Activated T-helper 1 cell treated with Interleukin-2 at 50 U/mL for 16 hours (primary cell): ENCODE data around the gene USH1G.
"Not testable (repeated sequence)": the region's sequence is repeated elsewhere in the genome, so short reads cannot be mapped to it uniquely, and the experiment has no call there.

Experiments
- DNase-seq: peaks from one replicate; pipeline ENCODE4 v3.0.0-alpha.2; 2020; ENCODE audit warnings: low read depth

USH1G gene

GRCh38 chr17:74930535-74931036 is 7.5 kb upstream of the USH1G start:
- DNase-seq: no peak

GRCh38 chr17:74928786-74929185 is 5.7 kb upstream of the USH1G start:
- no peak for DNase-seq

- no peak for DNase-seq
Observed at GRCh38 chr17:74925242-74925641, 2.2 kb upstream of the USH1G start.

DNA sequence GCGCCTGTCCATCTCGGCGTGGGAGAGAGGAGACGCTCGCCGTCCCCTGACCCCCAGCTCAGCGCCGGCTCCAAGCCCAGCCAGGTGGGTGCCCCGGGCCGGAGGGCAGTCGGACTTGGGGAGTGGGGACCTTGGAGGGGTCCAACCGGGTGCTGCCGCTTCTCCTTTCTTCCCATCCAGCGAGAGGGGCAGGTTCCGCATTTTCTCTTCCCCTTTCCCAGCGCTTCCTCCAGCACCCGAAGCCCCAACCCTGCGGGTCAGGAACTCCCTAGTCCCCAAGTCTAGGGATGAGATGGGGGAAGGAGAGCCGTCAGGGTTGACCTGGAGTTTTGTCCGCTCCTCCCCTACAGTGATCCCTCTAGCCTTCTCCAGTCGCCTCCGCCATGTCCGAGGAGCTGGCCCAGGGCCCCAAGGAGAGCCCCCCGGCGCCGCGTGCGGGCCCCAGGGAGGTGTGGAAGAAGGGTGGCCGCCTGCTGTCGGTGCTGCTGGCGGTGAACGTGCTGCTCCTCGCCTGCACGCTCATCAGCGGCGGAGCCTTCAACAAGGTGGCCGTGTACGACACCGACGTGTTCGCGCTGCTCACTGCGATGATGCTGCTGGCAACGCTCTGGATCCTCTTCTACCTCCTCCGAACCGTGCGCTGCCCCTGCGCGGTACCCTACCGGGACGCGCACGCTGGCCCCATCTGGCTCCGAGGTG is 1.3 kb upstream of the USH1G start, which contains the start of gene OTOP2:
OTOP2 (plus strand) TSS at position 24 of the 699 bp plus-strand sequence; CDS start at position 384, 360 bp downstream.
- no peak for DNase-seq

- peak; percentile 52 for DNase-seq
Observed at GRCh38 chr17:74923538-74924249, 639 bp upstream of the USH1G start.

DNA sequence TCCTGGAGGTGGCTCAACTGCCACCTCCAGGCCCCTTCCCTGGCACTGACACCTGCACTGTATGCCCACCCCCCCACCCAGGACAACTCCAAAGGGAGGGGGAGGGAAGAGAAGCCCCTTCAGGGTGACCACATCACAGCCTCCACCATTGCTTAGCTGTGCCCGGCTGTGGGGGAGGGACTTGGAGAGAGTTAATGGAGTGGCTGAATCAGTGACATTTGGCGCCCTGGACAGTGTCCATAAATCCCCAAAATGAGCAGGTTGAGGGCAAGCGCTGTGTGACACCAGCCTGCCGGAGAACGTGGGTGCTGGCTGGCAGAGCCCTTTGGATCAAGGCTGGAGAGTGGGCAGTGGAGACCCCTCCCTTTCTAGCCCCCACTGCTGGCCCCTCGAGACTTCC is 883 bp downstream of the USH1G start:
- DNase-seq: no peak

DNA sequence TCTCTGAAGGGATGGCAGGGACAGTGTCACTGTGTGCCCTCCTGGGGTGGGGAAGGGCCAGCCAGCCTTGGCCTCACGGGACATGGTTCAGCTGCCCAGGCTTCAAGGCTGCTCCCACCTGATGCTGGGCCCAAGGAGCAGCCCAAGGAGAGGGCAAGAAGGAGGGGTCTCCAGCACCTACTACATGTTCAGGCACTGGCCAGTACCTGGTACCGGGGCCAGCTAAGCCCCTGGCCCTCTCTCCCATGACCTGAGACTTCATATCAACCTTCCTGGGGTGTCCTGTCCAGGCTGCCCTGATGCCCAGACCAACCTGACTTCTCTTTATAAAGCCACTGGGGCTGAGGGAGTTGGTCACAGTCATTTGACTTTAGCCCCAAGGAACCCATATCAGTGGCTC is 1.3 kb downstream of the USH1G start:
- no peak for DNase-seq

DNA sequence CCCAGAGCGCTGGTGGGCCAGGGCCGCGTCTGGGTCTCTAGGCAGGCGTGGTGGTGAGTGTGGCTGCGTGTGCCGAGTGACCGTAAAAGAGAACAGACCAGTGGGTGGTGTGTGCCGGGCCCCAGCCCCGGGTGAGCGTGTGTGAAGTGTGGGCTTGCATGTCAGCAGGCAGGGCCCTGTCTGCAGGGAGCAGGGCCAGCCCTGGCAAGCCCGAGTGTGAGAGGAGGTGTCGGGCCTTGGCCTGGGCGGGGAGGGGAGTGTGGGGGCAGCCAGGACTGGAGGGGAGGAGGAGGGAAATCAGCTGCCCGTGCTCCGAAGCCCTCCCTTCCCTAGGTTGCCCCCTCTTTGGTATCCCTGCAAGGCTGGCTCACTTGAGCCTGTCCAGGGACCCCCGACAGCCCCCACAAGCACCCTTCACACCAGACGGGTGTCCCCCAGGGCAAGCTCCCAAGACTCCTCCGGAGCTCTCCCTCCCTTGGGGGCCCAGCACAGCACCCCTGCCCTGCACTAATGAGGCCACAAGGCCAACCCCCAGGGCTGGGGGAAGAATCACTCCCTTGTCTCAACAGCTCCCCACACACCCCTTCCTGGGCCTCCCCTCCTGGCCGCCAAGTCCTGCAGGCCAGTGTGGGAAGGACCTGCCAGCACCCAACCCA is 1.9 kb downstream of the USH1G start:
- DNase-seq: no peak

DNA sequence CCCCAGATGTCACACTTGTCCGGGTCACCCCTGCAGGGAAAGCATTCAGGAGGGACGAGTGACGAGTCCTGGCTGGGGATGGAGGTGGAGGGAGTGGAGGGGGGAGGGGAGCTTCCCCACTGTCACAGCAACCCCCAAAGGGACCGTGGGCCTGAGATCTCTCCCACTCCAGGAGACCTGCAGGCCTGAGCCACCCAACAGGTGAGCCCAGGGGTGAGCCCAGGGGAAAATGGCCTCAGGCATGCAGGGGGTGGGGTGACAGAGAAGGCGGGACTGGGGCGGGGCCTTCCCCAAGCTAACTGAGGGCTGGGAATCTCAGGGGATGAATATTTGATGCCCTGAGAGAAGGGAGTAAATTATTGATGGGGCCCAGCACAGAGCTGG is 2.4 kb downstream of the USH1G start:
- no peak for DNase-seq

DNA sequence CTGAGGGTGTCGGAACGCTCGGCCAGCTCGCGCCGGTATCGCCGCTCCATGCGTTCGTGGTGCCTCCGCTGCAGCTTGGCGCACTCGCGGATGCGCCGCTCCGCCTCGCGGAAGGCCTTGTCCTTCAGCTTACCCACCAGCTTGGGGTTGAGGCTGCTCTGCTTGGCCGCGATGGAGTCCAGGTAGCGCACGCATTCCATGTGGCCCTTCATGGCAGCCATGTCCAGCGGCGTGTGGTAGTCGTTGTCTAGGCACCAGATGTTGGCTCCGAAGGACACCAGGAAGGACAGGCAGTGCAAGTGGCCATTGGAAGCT is 2.8 kb downstream of the USH1G start:
- no peak for DNase-seq

- DNase-seq: no peak
Observed at GRCh38 chr17:74919440-74920305, 3.4 kb downstream of the USH1G start.

DNA sequence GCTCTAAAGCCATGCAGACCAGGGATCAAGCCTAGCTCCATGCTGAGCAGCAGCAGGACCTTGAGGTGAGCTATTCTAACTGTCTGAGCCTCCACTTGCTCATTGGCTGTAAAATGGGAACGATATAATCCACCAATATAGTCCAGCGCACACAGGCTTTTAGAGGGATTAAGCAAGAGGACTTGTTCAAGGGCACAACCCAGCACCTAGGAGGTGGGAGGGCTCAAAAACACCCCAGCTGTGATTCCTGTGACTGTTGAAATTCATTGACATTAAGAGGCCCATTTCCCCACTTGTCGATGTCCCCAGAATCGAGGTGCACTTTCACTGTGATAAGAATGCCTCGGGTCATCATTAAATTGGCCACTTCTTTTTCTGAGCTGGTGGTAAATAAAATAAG is 4.1 kb downstream of the USH1G start:
- DNase-seq: no peak

DNA sequence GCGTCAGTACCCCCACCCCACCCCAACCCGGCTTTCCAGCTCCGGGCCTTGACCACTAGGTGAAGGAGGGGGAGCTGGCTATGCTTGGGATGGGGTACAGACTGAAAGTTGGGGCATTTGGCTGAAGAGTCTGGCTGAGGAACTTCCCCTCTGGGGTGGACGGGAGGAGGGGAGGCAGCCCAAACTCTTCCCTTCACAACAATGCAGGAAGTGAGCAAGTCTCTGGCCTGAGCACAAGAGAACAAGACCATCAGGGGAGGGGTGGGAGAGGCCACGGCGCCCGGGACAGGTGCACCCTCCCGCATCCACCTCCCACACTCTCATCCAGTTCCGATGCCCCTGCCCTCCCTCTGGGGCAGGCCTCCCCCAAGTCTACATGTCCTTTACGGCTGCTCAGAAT is 5.6 kb downstream of the USH1G start:
- DNase-seq: no peak

- DNase-seq: no peak
Observed at GRCh38 chr17:74916851-74917199, 6.2 kb downstream of the USH1G start.

DNA sequence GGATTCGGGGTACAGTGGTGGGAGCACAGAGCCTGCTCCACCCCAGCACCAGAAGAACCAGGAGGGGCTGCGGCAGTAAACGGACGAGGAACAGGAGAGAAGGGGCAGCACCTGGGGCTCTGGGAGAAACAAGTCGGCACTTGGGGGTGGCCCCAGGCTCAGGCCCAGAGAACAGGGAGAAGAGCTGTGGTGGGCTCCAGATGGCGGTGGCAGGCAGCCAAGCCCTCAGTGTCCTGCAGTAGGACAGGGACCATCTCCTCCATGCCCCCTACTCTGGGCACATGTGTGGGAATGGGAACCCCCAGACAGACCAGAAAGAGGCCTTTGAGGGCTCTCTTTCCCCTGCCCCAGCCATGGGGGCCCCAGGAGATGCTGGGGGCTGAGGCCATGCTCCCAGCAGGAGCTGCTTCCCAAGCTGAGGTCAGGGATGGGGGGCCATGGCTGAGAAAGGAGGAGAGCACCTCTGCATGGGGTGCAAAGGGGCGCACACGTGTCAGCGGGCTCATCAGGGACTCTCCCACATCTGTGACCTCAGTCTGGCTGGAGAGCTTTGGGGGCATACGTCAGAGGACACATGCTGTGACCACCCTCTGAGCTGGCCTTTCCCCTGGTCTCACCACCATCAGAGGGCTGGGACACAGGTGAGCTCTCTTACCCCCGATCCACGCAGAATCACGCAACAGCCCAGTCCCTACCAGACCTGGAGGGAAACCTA is 6.8 kb downstream of the USH1G start:
- DNase-seq: no peak

GRCh38 chr17:74911423-74911822 is 11.6 kb downstream of the USH1G start:
- not testable (repeated sequence) for DNase-seq

DNA sequence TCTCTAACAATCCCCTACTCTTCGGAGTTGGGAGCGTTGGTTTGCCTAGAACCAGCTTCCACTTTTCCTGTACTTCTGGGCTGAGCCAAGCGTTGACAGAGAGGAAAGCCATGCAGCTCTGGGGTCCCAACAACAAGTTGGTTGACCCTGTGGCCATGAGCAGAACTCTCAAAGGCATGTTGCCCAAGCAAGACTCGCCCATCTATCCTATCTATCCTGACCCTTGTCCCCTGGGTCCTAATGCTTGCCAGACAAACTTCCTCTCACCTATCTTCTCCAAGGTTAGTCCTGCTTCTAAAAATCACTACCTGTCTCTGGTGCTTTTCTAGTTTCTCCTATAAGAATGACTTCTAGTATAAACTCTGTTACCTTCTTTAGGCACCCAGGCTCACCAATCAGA is 14.0 kb downstream of the USH1G start:
- not testable (repeated sequence) for DNase-seq

DNA sequence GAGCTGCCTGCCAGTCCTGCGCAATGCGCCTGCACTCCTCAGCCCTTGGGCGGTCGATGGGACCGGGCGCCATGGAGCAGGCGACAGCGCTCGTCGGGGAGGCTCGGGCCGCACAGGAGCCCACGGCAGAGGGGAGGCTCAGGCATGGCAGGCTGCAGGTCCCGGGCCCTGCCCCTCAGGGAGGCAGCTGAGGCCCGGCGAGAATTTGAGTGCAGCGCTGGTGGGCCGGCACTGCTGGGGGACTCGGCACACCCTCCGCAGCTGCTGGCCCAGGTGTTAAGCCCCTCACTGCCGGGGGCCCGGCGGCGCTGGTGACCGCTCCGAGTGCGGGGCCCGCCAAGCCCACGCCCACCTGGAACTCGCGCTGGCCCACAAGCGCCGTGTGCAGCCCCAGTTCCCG is 16.0 kb downstream of the USH1G start:
- no peak for DNase-seq

DNA sequence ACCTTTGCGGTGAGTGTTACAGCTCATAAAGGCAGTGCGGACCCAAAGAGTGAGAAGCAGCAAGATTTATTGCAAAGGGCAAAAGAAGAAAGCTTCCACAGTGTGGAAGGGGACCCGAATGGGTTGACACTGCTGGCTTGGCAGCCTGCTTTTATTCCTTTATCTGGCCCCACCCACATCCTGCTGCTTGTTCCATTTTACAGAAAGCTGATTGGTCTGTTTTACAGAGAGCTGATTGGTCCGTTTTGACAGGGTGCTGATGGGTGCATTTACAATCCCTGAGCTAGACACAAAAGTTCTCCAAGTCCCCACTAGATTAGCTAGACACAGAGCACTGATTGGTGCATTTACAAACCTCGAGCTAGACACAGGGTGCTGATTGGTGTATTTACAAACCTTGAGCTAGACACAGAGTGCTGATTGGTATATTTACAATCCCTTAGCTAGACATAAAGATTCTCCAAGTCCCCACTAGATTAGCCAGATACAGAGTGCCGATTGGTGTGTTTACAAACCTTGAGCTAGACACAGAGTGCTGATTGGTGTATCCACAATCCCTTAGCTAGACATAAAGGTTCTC is 16.8 kb downstream of the USH1G start:
- not testable (repeated sequence) for DNase-seq

- no peak for DNase-seq
Observed at GRCh38 chr17:74904687-74905409, 18.2 kb downstream of the USH1G start.

DNA sequence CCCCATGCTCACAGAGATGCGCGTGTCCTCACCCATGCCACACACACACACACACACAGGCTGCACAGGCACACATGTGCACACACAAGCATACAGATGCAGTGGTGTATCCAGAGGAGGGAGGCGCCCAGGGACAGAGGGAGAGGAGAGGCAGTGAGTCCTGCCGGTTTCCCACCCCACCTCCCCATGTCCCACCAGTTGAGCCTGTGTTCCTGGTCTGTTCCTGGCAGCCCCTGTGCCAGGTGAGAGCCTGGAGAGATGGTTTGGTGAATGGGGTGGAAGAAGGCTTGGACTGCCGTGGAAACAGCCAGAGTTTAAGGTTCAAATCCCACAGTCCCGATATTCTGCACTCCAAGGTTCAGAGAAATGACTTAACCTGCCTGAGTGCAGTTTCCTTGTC is 19.4 kb downstream of the USH1G start:
- no peak for DNase-seq
